ENCODE measurements around the gene THUMPD3. TPM values are rescaled to one million over a fixed set of nuclear protein-coding genes. Genes with fewer than 3 reads are reported as not detected.

Gene THUMPD3, protein sequence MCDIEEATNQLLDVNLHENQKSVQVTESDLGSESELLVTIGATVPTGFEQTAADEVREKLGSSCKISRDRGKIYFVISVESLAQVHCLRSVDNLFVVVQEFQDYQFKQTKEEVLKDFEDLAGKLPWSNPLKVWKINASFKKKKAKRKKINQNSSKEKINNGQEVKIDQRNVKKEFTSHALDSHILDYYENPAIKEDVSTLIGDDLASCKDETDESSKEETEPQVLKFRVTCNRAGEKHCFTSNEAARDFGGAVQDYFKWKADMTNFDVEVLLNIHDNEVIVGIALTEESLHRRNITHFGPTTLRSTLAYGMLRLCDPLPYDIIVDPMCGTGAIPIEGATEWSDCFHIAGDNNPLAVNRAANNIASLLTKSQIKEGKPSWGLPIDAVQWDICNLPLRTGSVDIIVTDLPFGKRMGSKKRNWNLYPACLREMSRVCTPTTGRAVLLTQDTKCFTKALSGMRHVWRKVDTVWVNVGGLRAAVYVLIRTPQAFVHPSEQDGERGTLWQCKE
- 16.1 TPM for total RNA-seq (ENCODE audit: insufficient read depth, low replicate concordance)

DNA sequence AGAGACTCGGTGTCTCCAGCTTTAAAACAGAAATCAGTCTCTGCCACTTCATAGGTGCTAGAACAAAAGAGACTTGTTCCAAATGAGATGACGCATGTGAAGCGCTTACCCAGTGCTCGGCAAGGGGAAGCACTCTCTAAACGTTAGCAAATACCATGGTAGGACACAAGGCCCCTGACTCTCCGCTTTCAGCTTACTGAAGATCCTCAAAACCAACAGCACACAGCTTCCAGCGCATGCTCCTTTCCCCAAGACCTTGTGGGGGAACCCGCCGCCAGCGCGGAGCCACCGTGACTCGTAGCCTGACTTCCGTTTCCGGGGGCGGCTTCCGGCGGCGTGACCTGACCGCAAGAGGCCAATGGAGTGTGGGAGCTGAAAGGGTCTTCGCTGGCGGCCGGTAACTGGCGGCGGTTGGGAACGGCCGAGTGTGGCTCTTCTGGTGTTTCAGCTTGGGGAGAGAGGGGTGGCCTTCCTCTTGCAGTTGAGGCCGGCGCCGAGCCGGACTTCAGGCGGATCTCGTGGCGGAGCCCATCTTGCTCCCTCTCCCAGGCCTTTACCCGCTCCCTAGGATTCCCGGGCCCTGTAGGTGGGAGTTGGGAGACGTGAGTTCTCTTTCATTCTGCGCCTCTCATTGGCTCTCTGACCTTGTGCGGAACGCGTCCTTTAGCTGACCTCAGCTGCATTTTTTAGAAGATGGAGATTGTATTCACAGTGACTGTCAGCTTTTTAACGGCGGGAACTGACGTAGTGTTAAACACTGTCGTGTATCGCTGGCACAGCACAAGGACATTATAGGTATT, at the start of gene THUMPD3:
Gene THUMPD3 (plus strand): TSS at position 324 of the 800 bp plus-strand sequence. CDS start 2,015 bp downstream, outside the sequence.
- peak; percentile 95 for DNase-seq (ENCODE audit: low spot score)

DNA sequence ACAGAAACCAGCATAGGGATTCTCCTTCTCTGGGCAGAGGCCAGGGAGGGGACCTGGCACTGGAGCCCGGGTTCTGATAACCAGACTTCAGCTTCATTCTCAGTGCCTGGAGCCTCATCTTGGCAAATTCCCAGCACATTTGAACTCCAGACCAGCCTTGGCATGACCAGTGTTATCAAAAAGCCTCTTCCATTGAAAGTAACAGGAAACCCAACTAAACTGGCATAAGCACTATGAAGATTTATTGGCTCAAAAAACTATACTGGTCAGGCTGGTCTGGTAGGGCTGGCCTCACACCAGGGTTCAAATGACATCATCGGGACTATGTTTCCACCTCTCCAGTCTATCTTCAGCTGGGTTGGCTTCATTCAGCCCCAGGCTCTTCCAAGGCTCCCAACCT, 48.1 kb upstream of the THUMPD3 start:
- DNase-seq (ENCODE audit: low spot score), result no peak

DNA sequence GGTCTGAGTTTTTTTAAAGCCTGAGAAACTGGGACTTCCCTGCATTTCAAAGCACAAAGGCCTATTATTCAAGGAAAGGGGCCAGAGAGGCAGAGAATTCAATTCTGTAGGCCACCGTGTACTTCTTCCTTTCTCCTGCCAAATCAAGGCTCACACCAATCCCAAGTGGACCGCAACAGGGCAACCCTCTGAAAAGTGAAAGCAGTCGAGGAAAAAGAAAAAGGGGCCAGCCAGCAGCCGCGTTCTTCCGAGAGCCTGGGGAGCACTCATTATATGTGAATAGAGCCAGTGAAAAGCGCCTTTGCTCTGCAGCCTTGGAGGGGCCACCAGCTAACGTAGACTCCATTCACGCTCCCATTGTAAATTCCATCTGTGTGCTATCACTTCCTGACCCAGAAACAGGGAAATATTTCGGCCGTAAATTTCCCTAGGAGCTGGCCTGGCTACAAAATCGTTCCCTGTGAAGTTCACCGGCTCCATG, 45.9 kb upstream of the THUMPD3 start:
- DNase-seq (ENCODE audit: low spot score), result peak; percentile 78

DNA sequence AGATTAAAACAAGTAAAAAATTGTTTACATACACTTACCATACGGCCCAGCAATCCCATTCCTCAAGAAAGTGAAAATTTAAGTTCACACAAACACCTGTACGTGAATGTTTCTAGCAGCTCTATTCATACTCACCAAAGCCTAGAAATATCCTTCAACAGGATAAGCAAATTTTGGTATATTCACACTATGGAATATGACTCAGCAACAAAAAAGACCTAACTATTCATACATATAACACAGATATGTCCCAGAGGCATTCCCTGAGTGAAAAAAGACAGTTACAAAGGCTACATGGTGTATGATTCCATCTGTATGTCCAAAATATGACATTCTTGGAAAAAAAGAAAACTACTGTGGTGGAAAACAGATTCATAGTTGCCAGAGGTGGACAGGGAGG, 40.1 kb upstream of the THUMPD3 start:
- no peak for DNase-seq (ENCODE audit: low spot score)

DNA sequence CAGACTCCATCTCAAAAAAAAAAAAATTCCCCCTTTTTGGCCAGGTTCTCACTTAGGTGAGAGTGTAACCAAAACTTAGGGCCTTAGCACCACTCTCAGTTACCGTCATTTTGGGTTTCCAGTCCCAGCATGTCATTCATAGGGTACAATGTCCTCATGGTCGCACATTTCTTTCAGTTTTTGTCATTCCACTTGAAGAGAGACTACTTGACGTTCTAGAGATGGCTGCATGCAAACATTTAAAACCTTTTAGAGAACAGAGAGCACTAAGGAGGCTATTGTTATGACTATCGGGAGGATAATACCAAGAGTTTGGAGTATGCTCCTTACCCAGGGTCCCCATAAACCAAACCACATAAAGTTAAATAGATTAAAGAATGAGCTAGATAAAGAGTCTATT, 37.9 kb upstream of the THUMPD3 start:
- no peak for DNase-seq (ENCODE audit: low spot score)

DNA sequence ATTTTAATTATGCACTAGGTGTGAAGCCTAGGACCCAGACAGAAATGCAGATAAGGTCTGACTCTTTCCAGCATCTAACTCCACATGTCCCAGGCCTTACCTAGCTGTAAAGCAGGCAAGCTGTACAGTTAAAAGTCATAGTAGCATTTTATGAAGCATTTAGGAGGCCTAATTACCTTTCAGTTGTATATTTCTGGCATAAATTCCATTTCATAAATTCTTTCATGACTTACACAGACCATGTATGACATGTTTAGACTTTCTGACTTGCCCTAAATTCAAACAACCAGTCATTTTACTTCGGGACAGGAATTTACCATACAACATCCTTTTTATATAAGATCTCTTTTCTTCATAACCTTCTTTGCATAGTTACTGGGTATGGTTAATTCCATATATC, 35.3 kb upstream of the THUMPD3 start:
- no peak for DNase-seq (ENCODE audit: low spot score)

DNA sequence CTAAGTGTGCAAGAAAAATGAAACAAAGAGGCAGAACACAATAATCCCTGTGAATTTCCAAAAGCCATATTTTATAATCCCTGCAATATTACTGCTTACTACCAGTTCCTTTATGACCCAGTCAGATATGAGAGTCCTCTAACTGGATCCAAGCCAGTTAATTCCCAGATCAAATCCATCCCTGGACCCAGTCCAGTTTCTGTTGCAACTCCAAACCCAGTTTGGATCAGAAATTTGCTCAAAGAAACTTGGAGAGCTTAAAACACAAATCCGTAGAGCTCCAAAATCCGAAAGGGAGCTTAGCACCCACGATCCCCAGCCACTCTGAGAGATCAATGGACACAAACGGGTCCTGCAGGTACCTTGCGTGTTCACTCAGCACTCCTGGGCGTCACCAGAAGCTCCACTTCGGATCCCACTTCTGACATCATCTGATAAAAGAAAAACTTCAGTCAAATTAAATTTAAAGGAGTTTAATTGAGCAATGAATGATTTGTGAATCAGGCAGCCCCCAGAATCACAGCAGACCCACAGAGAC, 32.6 kb upstream of the THUMPD3 start:
- peak; percentile 72 for DNase-seq (ENCODE audit: low spot score)

DNA sequence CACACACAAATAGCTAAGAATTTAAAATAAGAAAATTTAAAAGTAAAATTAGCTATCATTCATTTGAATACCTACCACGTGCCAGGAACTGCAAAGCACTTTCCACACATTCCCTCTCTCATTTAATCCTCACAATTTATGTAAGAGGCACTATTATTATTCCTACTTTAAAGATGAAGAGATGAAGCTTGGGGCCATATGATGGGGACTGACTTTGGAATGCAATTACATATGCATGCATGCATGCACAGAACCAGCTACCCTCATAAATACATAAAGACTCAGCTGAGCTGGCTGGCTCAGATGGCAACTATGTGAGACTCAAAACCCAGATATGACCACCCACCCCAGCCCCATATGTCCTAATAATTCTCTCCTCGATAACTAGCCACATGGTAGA, 31.7 kb upstream of the THUMPD3 start:
- DNase-seq (ENCODE audit: low spot score), result peak; percentile 63

DNA sequence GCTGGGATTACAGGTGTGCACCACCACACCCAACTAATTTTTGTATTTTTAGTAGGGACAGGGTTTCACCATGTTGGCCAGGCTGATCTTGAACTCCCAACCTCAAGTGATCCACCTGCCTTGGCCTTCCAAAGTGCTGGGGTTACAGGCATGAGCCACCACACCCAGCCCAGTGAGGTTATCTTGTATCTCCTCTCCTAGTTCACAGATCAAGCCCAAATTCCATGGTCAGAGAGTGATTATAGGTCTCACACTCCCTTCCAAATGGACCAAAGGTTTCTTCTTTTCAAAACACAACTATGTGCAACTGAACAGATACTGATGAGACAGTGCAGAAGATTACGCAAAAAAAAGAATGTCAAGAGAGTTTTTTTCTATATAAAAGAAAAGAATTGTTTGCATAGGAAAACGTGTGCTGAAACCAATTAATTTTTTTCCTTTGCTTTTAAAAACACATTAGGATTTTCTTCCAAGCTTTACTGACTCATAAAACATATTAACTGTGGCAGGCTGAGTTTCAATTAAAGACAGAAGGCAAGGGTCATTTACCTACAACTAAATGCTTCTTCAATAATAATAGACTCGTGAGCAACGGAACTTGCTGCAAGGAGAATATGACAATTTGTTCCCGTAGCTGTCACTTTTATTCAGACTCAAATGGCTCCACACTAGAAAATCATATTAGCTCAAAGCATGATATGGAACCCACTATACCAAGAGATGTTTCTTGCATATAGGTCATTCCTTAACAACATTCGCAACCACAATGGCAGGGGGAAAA, 30.4 kb upstream of the THUMPD3 start:
- DNase-seq (ENCODE audit: low spot score), result no peak

DNA sequence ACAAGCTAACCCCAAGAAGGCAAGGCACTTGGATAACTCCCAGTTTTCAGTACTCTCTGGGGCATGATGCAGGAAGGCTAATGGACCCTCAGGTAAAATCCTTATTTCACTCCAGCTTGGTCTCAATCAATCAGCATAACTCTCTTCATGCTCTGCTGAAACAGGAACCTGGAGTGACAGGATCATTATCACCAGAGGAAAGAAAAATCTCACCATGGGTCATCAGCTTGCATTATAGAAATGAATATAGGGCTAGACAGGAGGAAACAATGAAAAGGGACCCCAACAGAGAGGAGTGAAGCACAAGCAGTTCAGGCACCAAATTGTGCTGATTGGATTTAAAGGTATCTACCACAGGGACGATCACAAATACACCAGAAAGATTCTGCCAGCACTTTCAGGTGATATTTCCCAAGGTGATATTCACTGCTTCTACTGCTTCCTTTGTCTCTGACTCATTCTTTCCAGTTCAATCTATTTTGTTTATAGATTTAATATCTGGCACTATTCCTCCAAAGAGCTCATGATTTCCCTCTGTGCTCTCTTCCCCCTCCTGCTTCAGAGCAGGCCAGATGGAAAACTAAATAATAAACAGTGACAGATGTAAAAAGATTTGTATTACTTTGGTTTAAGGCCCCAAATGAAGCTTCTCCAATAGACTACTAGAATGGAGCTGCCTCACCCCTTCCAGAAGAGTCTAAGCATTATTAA, 22.9 kb upstream of the THUMPD3 start:
- no peak for DNase-seq (ENCODE audit: low spot score)

DNA sequence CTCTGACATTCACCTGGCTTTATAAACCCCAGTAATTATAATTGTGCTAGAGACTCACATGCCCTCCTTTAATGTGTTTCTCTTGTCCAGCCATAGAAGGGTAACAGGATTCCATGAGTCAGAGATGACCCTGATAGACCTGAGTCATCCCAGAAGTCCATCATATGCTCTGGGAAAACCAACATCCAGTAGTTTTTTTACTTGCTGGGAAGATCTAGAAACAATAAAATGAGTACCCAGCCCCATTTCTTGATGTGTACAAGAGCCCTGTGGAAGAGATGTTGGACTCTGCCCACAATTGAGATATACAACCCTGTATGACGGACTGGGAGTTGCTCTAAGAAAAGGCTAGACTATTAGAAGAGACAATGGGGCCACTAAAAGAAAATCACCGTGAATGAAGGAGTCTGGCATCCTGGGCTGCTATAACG, 22.4 kb upstream of the THUMPD3 start:
- DNase-seq (ENCODE audit: low spot score), result no peak

DNA sequence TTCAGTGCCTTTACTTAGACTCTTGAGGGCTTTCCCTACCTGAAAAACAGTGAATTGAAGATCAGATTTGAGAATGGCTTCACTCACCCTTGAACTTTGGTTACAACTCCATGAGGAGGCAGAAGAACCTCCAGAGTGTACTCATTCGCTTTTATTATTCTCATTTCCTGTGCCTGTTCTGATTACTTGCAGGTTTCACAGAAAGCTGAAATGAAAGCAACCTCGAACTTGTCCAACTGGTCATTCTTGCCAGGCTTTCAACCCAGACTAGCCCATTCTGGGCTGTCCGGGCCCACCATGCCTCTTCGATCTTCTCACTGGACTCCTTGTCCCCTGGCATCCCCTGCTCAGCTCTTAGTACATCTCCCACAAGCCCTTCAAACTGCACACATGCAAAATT, 20.2 kb upstream of the THUMPD3 start:
- no peak for DNase-seq (ENCODE audit: low spot score)

DNA sequence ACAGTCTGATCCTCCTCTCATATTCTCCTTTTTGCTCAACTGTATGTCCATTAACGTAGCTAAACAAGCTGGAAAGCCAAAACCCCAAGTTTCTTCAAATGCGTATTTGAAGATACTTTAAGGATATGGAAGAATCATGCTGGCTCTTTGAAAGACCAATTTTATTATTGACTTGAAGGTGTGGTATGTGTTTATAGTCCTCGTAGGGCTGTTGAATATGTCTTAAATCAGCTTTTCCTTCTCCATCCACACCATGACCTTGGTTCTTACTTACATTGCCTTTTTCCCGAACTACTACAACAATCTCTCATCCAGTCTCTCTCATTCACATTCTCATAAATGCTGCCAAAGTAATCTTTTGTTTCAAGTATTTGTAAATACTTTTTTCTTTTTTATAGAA, 19.7 kb upstream of the THUMPD3 start:
- DNase-seq (ENCODE audit: low spot score), result no peak

DNA sequence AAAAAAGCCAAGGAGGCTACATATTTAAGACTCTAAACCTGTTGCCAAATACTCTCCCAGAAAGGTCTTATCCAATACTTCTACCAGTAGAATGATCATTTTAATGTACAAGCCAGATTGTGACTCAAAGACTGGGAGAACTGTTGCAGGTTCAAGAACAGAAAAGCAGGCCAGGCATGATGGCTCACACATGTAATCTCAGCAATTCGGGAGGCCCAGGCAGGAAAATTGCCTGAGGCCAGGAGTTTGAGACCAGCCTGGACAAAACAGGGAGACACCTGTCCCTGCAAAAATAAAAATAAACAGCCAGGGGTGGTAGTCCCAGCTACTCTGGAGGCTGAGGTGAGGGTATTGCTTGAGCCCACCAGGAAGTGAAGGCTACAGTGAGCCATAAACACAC, 17.8 kb upstream of the THUMPD3 start:
- DNase-seq (ENCODE audit: low spot score), result no peak

DNA sequence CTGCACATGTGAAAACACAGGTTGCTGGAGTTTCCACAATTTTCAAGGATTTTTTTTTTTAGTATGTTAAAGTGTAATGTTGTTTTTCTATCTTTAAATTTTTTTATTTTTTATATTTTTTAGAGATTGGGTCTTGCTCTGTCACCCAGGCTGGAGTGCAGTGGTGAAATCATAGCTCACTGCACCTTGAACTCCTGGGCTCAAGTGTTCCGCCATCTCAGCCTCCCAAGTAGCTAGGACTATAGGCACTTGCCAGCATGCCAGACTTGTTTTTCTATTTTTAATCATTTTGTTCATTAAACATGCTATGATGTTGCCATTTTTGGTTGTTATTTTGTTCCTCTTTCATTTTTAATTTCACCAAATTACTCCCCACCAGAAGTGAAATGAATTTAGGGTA, 16.7 kb upstream of the THUMPD3 start:
- no peak for DNase-seq (ENCODE audit: low spot score)

DNA sequence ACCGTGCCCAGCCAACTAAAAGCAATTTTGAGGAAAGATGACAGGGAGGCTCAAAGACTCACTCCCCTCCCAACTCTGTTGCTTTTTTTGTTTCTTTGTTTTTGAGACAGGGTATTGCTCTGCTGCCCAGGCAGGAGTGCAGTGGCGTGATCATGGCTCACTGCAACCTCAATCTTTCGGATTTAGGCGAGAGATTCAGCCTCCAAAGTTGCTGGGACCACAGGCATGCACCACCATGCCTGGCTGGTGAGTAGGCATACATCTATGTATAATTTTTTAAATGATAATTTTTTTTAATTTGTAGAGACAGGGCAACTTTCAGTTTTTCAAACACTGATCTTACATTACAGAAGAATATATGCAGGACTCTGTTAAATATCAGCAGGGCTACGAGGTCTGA, 15.8 kb upstream of the THUMPD3 start:
- DNase-seq (ENCODE audit: low spot score), result no peak

DNA sequence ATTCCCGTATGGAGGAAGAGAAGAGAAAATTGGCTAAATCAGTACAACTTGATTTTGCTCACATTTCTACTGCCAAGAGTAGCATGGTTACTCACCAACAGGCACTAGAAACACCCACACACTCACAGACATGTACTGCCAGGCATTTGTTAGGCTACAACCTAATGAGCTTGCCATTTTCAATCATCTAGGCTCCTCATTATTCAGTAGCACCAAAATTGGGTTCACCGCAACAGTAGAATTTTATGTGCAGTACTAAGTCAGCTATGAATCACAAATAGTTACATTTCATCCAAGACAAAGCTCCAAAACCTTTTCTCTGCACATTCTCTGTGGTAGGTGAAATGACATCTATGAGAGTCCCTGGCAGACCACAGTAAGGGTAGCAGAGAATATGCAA, 15.0 kb upstream of the THUMPD3 start:
- no peak for DNase-seq (ENCODE audit: low spot score)

DNA sequence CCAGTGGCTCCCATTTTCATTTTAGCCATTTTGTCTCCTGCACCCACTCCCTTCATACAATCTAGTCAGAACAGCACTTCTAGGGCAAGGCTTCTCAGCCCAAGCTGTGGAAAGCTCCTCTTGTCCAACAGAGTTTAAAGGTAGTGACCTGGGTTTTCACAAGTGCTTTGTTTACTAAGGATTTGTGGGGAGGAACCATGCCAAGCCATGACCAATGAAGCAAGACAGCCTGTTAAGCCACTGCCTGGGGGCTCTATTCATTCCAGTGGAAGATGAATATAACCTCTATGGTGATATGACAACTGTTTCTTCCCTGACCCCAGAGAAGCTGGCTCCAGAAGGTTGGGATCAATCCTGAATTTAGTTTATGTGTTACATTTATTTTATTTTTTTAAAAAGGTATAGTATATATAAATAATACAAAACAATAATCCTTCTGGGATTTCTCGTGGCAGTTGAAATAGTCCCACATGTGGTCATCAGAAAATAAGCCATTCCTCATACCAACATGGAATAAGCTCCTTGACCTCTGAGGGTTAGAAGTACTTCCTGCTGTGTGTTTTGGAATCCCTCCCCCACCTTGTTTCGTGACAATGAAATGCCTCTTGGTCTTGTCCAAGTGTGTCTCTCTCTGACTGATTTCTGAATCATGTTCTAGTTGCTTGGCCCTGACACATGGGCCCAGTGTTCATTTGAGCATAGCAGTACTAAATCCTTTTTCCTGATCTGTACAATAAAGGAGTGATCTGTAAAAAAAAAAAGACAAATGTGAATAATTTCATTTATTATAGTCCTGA, 13.3 kb upstream of the THUMPD3 start:
- no peak for DNase-seq (ENCODE audit: low spot score)

DNA sequence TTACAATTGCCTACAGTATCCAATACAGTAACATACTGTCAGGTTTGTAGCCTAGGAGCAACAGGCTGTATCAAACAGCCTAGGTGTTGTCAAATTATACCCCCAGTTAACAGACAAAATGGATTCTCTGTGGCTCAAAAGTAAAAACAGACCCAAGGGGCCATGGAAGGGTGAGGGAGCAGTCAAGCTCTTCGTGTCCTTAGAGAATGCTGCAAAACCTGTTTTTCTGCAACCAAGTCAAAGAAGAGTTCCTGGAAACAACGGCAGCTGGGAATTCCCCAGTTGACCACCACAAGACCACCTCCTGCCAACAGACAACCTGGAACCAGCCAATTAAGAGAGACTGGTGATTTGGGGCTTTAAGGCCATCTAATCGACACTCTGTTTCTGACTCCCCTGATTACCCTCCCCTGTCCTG, 11.1 kb upstream of the THUMPD3 start:
- DNase-seq (ENCODE audit: low spot score), result peak; percentile 43

Data from umbilical cord (tissue), 2 donors.